ENCODE data around the gene FRY. TPM values are rescaled to one million over a fixed set of nuclear protein-coding genes. Genes with fewer than 3 reads are reported as not detected.

The FRY gene
- total and polyA plus RNA-seq, 2 of the 13 experiments (the other 11 are each of a cell fraction or from before 2014, with no cell fraction given), result 8.2 to 13.1 TPM

DNA sequence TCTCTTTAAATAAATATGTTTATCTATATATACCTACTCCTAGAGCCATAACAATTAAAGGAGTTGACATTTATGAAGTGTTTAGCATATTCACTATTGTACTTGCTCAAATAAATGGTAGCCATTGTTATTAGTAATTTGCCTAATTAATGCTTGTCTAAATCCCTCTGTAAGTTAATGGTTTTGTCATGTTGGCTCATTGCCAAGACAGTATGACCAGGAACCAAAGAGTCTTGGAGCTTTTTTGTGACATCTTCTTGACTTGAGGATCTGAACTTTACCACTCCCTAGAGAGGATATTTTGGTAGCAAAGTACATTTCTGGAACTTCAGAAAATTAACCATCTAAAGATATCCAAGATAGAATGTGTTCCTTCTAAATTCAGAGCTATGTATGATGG is 15.5 kb downstream of the FRY start:
- Histone ChIP-seq H3K4me3 (replicated peaks in 1 of 3; ENCODE audit: insufficient read depth in 1 of 3, low read depth in 2 of 3, low read length in 3 of 3) (no peak overlapping the region; a peak in 2 of 6 replicates), H4K20me1 (ENCODE audit: insufficient read depth, low read length) (no peaks in the 10 kb centered on the region), H3K36me3 (replicated peaks in 1 of 2; ENCODE audit: control insufficient read depth in 1 of 2, insufficient read depth in 2 of 2, low read length in 2 of 2) (peaks cover 4 to 6% of the 10 kb centered on the region in 2 experiments; a peak in 2 of 5 replicates), H3K4me1 (ENCODE audit: insufficient read depth, low read length) (peaks cover 46% of the 10 kb centered on the region), H3K79me2 (ENCODE audit: insufficient read depth, low read length) (peaks cover 9% of the 10 kb centered on the region), H3K27me3 (ENCODE audit: control insufficient read depth in 1 of 2, insufficient read depth in 2 of 2, low read length in 2 of 2) (no peaks in the 10 kb centered on the region), H3K4me2 (ENCODE audit: low read depth, low read length) (peak overlapping the region; percentile 54), H3K27ac (ENCODE audit: extremely low read length, insufficient read depth, low read length) (peak overlapping the region; percentile 79), H3K9ac (ENCODE audit: insufficient read depth, low read depth, low read length) (peak overlapping the region; percentile 53), H3K9me3 (ENCODE audit: low read length) (no peaks in the 10 kb centered on the region), H2AFZ (ENCODE audit: low read length) (no peak overlapping the region)
- FAIRE-seq, result no peak
- POLR2A ChIA-PET, result interaction anchor here (0.9 to 2.4 kb wide), 5 partner anchors 9 to 16 kb away, joined by 3 to 15 read pairs (median 3); partner anchors contain the start of gene FRY
- intact Hi-C loops (cut with micrococcal nuclease; ENCODE audit: unreplicated experiment) (no loop called here), in situ Hi-C loops (cut with HindIII; ENCODE audit: extremely low pct_ligation_motif_present, low pct_unique_long_range_greater_than_20kb) (loop anchor here (25.0 kb wide), 2 partner anchors 90 to 390 kb away; partner anchors contain the start of gene N4BP2L1)
- no peak for DNase-seq (ENCODE audit: low spot score)
- TF ChIP-seq, protein P1, sequence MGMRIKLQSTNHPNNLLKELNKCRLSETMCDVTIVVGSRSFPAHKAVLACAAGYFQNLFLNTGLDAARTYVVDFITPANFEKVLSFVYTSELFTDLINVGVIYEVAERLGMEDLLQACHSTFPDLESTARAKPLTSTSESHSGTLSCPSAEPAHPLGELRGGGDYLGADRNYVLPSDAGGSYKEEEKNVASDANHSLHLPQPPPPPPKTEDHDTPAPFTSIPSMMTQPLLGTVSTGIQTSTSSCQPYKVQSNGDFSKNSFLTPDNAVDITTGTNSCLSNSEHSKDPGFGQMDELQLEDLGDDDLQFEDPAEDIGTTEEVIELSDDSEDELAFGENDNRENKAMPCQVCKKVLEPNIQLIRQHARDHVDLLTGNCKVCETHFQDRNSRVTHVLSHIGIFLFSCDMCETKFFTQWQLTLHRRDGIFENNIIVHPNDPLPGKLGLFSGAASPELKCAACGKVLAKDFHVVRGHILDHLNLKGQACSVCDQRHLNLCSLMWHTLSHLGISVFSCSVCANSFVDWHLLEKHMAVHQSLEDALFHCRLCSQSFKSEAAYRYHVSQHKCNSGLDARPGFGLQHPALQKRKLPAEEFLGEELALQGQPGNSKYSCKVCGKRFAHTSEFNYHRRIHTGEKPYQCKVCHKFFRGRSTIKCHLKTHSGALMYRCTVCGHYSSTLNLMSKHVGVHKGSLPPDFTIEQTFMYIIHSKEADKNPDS (CRISPR knock-in tag; IDR thresholded peaks at IDR 0.05), result no peak
- TF ChIP-seq LCORL (IDR thresholded peaks at IDR 0.05) (peak; percentile 62; the same call in 1 of the 2 replicates), LCORL (CRISPR knock-in tag; IDR thresholded peaks at IDR 0.05) (no peak), HNRNPLL (IDR thresholded peaks at IDR 0.05; ENCODE audit: low read depth, low read length, poor library complexity, severe bottlenecking) (no peak)
- no TSS peak for BruUV-seq (replicated peaks)
- CTCF ChIA-PET (ENCODE audit: low intra/inter-chr PET ratio, low total read pairs), result no interaction called here
- ATAC-seq, result no peak

DNA sequence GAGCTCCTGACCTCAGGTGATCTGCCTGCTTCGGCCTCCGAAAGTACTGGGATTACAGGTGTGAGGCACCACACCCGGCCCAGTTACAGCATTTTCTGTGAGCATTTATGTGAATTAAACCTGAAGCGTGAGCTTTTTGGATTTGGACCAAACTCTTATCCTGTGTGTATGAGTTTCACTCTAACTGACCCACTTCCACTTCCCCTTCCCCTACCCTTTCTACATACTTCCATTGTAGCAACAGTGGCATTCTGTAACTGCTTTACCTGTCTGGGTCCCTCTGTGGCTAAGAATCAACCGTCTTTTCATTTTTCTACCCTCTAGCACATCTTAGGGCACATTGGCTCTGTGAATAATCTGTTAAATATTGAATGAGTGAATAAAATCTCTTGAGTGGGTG is 16.2 kb downstream of the FRY start:
- peak overlapping the region; percentile 28; the same call in 1 of the 2 replicates for H3K4me2 ChIP-seq (ENCODE audit: low read depth, low read length)
- CTCF ChIA-PET (ENCODE audit: low intra/inter-chr PET ratio, low total read pairs), result no interaction called here
- H3K4me3 ChIP-seq (replicated peaks in 1 of 3; ENCODE audit: insufficient read depth in 1 of 3, low read depth in 2 of 3, low read length in 3 of 3), result no peak overlapping the region
- H3K27ac ChIP-seq (ENCODE audit: extremely low read length, insufficient read depth, low read length), result peak overlapping the region; percentile 7
- POLR2A ChIA-PET, result interaction anchor here (0.9 to 2.4 kb wide), 5 partner anchors 8 to 208 kb away, joined by 3 to 15 read pairs (median 3); partner anchors contain the start of gene FRY
- ATAC-seq (no peak), FAIRE-seq (no peak), DNase-seq (ENCODE audit: low spot score) (no peak)
- intact Hi-C loops (cut with micrococcal nuclease; ENCODE audit: unreplicated experiment) (no loop called here), in situ Hi-C loops (cut with HindIII; ENCODE audit: extremely low pct_ligation_motif_present, low pct_unique_long_range_greater_than_20kb) (loop anchor here (25.0 kb wide), 2 partner anchors 90 to 390 kb away; partner anchors contain the start of gene N4BP2L1)
- H2AFZ ChIP-seq (ENCODE audit: low read length), result no peak overlapping the region
- over 99% methylated on average over 5 of the region's 5 CpGs for WGBS (ENCODE audit: low lambda C conversion rate)
- peaks cover 0 to 6% of the 10 kb centered on the region in 2 experiments; a peak in 1 of 5 replicates for H3K36me3 ChIP-seq (replicated peaks in 1 of 2; ENCODE audit: control insufficient read depth in 1 of 2, insufficient read depth in 2 of 2, low read length in 2 of 2)
- no peaks in the 10 kb centered on the region for H4K20me1 ChIP-seq (ENCODE audit: insufficient read depth, low read length)
- peaks cover 9% of the 10 kb centered on the region for H3K79me2 ChIP-seq (ENCODE audit: insufficient read depth, low read length)
- H3K4me1 ChIP-seq (ENCODE audit: insufficient read depth, low read length), result peaks cover 46% of the 10 kb centered on the region
- H3K27me3 ChIP-seq (ENCODE audit: control insufficient read depth in 1 of 2, insufficient read depth in 2 of 2, low read length in 2 of 2), result no peaks in the 10 kb centered on the region
- no peaks in the 10 kb centered on the region for H3K9me3 ChIP-seq (ENCODE audit: low read length)
- BruUV-seq (replicated peaks), result no TSS peak
- no peak overlapping the region for H3K9ac ChIP-seq (ENCODE audit: insufficient read depth, low read depth, low read length)
- TF ChIP-seq ZNF772 (CRISPR knock-in tag; IDR thresholded peaks at IDR 0.05) (no peak), NRL (CRISPR knock-in tag; IDR thresholded peaks at IDR 0.05; ENCODE audit: borderline replicate concordance) (no peak), CAMTA2 (CRISPR knock-in tag; IDR thresholded peaks at IDR 0.05; ENCODE audit: borderline replicate concordance) (no peak)
- TF ChIP-seq, protein P2, sequence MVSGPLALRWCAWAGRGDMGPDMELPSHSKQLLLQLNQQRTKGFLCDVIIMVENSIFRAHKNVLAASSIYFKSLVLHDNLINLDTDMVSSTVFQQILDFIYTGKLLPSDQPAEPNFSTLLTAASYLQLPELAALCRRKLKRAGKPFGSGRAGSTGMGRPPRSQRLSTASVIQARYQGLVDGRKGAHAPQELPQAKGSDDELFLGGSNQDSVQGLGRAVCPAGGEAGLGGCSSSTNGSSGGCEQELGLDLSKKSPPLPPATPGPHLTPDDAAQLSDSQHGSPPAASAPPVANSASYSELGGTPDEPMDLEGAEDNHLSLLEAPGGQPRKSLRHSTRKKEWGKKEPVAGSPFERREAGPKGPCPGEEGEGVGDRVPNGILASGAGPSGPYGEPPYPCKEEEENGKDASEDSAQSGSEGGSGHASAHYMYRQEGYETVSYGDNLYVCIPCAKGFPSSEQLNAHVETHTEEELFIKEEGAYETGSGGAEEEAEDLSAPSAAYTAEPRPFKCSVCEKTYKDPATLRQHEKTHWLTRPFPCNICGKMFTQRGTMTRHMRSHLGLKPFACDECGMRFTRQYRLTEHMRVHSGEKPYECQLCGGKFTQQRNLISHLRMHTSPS (CRISPR knock-in tag; IDR thresholded peaks at IDR 0.05; ENCODE audit: low read depth), result no peak
- TF ChIP-seq, protein P3, sequence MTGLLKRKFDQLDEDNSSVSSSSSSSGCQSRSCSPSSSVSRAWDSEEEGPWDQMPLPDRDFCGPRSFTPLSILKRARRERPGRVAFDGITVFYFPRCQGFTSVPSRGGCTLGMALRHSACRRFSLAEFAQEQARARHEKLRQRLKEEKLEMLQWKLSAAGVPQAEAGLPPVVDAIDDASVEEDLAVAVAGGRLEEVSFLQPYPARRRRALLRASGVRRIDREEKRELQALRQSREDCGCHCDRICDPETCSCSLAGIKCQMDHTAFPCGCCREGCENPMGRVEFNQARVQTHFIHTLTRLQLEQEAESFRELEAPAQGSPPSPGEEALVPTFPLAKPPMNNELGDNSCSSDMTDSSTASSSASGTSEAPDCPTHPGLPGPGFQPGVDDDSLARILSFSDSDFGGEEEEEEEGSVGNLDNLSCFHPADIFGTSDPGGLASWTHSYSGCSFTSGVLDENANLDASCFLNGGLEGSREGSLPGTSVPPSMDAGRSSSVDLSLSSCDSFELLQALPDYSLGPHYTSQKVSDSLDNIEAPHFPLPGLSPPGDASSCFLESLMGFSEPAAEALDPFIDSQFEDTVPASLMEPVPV (CRISPR knock-in tag; IDR thresholded peaks at IDR 0.05), result no peak
- TF ChIP-seq, protein P4, sequence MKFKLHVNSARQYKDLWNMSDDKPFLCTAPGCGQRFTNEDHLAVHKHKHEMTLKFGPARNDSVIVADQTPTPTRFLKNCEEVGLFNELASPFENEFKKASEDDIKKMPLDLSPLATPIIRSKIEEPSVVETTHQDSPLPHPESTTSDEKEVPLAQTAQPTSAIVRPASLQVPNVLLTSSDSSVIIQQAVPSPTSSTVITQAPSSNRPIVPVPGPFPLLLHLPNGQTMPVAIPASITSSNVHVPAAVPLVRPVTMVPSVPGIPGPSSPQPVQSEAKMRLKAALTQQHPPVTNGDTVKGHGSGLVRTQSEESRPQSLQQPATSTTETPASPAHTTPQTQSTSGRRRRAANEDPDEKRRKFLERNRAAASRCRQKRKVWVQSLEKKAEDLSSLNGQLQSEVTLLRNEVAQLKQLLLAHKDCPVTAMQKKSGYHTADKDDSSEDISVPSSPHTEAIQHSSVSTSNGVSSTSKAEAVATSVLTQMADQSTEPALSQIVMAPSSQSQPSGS (CRISPR knock-in tag; IDR thresholded peaks at IDR 0.05), result no peak

All from HepG2 (cell line).